Left ventricle myocardium superior (tissue), 1 donor: ENCODE measurements around the gene RAD9A. TPM values are rescaled to one million over a fixed set of nuclear protein-coding genes. Genes with fewer than 3 reads are reported as not detected.

Experiments
- total RNA-seq: library from RNA; stranded (reverse); fragmentation: NEBNext Ultra II Directional; extraction: Animal tissue kit (Norgen Biotek cat#: 25700); gene quantifications from one replicate; pipeline ENCODE4 v1.2.1, GENCODE V29; 2021
- donor health status: DM: no; HTN: yes; CAD: no; lungs with severe emphysema.

Gene RAD9A
- total RNA-seq, 1 donor from 2014 or later = 5.8 TPM

Other genes starting within 250 kb of the RAD9A start
- 56.8 TPM for gene GRK2, start 125.5 kb upstream of the RAD9A start, total RNA-seq
- gene ANKRD13D, start 102.7 kb upstream of the RAD9A start, total RNA-seq = 13.1 TPM
- 18.7 TPM for gene SSH3, start 88.5 kb upstream of the RAD9A start, total RNA-seq
- gene POLD4, start 38.4 kb upstream of the RAD9A start, total RNA-seq = 40.3 TPM
- gene CLCF1, start 18.4 kb upstream of the RAD9A start, total RNA-seq = 0.89 TPM
- 106 TPM for gene PPP1CA, start 9.9 kb downstream of the RAD9A start, total RNA-seq
- gene TBC1D10C, start 12.1 kb downstream of the RAD9A start, total RNA-seq = 0.87 TPM
- gene CARNS1, start 23.7 kb downstream of the RAD9A start, total RNA-seq = 18.0 TPM
- 25.1 TPM for gene RPS6KB2, start 36.5 kb downstream of the RAD9A start, total RNA-seq
- gene PTPRCAP, start 45.7 kb downstream of the RAD9A start, total RNA-seq = 2.0 TPM
- gene CORO1B, start 51.5 kb downstream of the RAD9A start, total RNA-seq = 23.2 TPM
- not detected for gene GPR152, start 60.7 kb downstream of the RAD9A start, total RNA-seq
- gene CABP4, start 63.4 kb downstream of the RAD9A start, total RNA-seq = 0.64 TPM
- 91.5 TPM for gene TMEM134, start 77.3 kb downstream of the RAD9A start, total RNA-seq
- 51.3 TPM for gene AIP, start 91.0 kb downstream of the RAD9A start, total RNA-seq
- 45.5 TPM for gene PITPNM1, start 113.4 kb downstream of the RAD9A start, total RNA-seq
- gene CDK2AP2, start 116.2 kb downstream of the RAD9A start, total RNA-seq = 55.0 TPM
- not detected for gene CABP2, start 131.5 kb downstream of the RAD9A start, total RNA-seq
- gene GSTP1, start 191.8 kb downstream of the RAD9A start, total RNA-seq = 360 TPM
- gene NDUFV1, start 214.9 kb downstream of the RAD9A start, total RNA-seq = 768 TPM
- gene NUDT8, start 238.0 kb downstream of the RAD9A start, total RNA-seq = 106 TPM
- 0.37 TPM for gene TBX10, start 247.8 kb downstream of the RAD9A start, total RNA-seq